Epidermal melanocyte (primary cell): ENCODE data around the gene TNS3.

Experiments used
- DNase-seq: peaks from one replicate; pipeline ENCODE4 v3.0.0; 2011; ENCODE audit warnings: low spot score; ENCODE audit not compliant: insufficient read length

The TNS3 gene

GRCh38 chr7:47351233-47352154, 230.4 kb downstream of the TNS3 start:
- DNase-seq = no peak

GRCh38 chr7:47350425-47350824, 231.5 kb downstream of the TNS3 start:
- DNase-seq = no peak

- no peak for DNase-seq
These were observed 232.5 kb downstream of the TNS3 start for GRCh38 chr7:47349401-47349800.

GRCh38 chr7:47347816-47348385, 234.0 kb downstream of the TNS3 start:
- no peak for DNase-seq

- DNase-seq = no peak
These were observed 234.6 kb downstream of the TNS3 start for GRCh38 chr7:47347346-47347745.

GRCh38 chr7:47346377-47346914, 235.5 kb downstream of the TNS3 start:
- DNase-seq = no peak

- DNase-seq = no peak
These were observed 236.0 kb downstream of the TNS3 start for GRCh38 chr7:47345857-47346298.

- no peak for DNase-seq
These were observed 237.5 kb downstream of the TNS3 start for GRCh38 chr7:47344171-47344955.

GRCh38 chr7:47343061-47343455, 238.9 kb downstream of the TNS3 start:
- DNase-seq = no peak

GRCh38 chr7:47342296-47343060, 239.4 kb downstream of the TNS3 start:
- DNase-seq = no peak

- no peak for DNase-seq
These were observed 241.4 kb downstream of the TNS3 start for GRCh38 chr7:47340517-47340916.

GRCh38 chr7:47338026-47338425, 243.9 kb downstream of the TNS3 start:
- DNase-seq = no peak

GRCh38 chr7:47337531-47337930, 244.4 kb downstream of the TNS3 start:
- no peak for DNase-seq

GRCh38 chr7:47336472-47337425, 245.2 kb downstream of the TNS3 start:
- no peak for DNase-seq

GRCh38 chr7:47335557-47336471, 246.1 kb downstream of the TNS3 start:
- peak; percentile 82 for DNase-seq

GRCh38 chr7:47335071-47335470, 246.8 kb downstream of the TNS3 start:
- no peak for DNase-seq

- DNase-seq = no peak
These were observed 248.0 kb downstream of the TNS3 start for GRCh38 chr7:47333959-47334358.

GRCh38 chr7:47333554-47333887, 248.4 kb downstream of the TNS3 start:
- no peak for DNase-seq
